ENCODE data around the gene IRAK3.

GRCh38 chr12:66203820-66204219 lies 14.8 kb downstream of the IRAK3 start:
- no peak for TF ChIP-seq EZH2 (IDR thresholded peaks at IDR 0.05; ENCODE audit: borderline replicate concordance, insufficient read depth, low read depth, low read length, poor library complexity, severe bottlenecking)
- TF ChIP-seq CTCF (IDR thresholded peaks at IDR 0.05): no peak

Data from B cell (primary cell).